Measurements from ENCODE around the gene ATG3.
"Not testable (repeated sequence)": the region's sequence is repeated elsewhere in the genome, so short reads cannot be mapped to it uniquely, and the experiment has no call there.

ATG3 gene

GRCh38 chr3:112561734-112562529, at the start of gene ATG3, which contains the start of gene SLC35A5:
Gene ATG3, minus strand, starts transcription at chr3:112561962. Its CDS starts 434 bp downstream, at chr3:112561528.
Gene SLC35A5, plus strand, starts transcription at chr3:112562045. Its CDS starts 1,359 bp downstream, at chr3:112563404.
- DNase-seq = peak; percentile 99

GRCh38 chr3:112610121-112610520, 48.4 kb upstream of the ATG3 start:
- DNase-seq = no peak

GRCh38 chr3:112607863-112608262, 46.1 kb upstream of the ATG3 start:
- no peak for DNase-seq

- no peak for DNase-seq
Observed at GRCh38 chr3:112606098-112606497, 44.3 kb upstream of the ATG3 start.

- DNase-seq = no peak
Observed at GRCh38 chr3:112605285-112605684, 43.5 kb upstream of the ATG3 start.

GRCh38 chr3:112604536-112604935, 42.8 kb upstream of the ATG3 start:
- DNase-seq = no peak

GRCh38 chr3:112602217-112602838, 40.6 kb upstream of the ATG3 start:
- DNase-seq = no peak

- no peak for DNase-seq
Observed at GRCh38 chr3:112598731-112599130, 37.0 kb upstream of the ATG3 start.

- no peak for DNase-seq
Observed at GRCh38 chr3:112597945-112598344, 36.2 kb upstream of the ATG3 start.

- DNase-seq = no peak
Observed at GRCh38 chr3:112594856-112595255, 33.1 kb upstream of the ATG3 start.

- no peak for DNase-seq
Observed at GRCh38 chr3:112593258-112593657, 31.5 kb upstream of the ATG3 start.

GRCh38 chr3:112587336-112587735, 25.6 kb upstream of the ATG3 start:
- no peak for DNase-seq

GRCh38 chr3:112585782-112586181, 24.0 kb upstream of the ATG3 start:
- no peak for DNase-seq

GRCh38 chr3:112583105-112583504, 21.3 kb upstream of the ATG3 start:
- no peak for DNase-seq

GRCh38 chr3:112582244-112582874, 20.6 kb upstream of the ATG3 start:
- peak; percentile 33 for DNase-seq

GRCh38 chr3:112579697-112580096, 17.9 kb upstream of the ATG3 start:
- DNase-seq = no peak

- no peak for DNase-seq
Observed at GRCh38 chr3:112579232-112579631, 17.5 kb upstream of the ATG3 start.

GRCh38 chr3:112572701-112573100, 10.9 kb upstream of the ATG3 start:
- no peak for DNase-seq

- no peak for DNase-seq
Observed at GRCh38 chr3:112569265-112569664, 7.5 kb upstream of the ATG3 start.

GRCh38 chr3:112568642-112569041, 6.9 kb upstream of the ATG3 start:
- no peak for DNase-seq

GRCh38 chr3:112564940-112565305, 3.2 kb upstream of the ATG3 start:
- DNase-seq = no peak

- DNase-seq = not testable (repeated sequence)
Observed at GRCh38 chr3:112564247-112564939, 2.6 kb upstream of the ATG3 start.

- DNase-seq = no peak
Observed at GRCh38 chr3:112561484-112561733, 353 bp downstream of the ATG3 start.
